SU-DHL-6 (cell line): Measurements from ENCODE around the gene C19orf25.

Experiments
- CTCF ChIP-seq: fragments of 200-600 bp; sonication (generic); IDR thresholded peaks from one replicate; pipeline ENCODE4 v1.5.1; 2017; ENCODE audit warnings: antibody characterized with exemption, mild to moderate bottlenecking, low read length, moderate library complexity; ENCODE audit not compliant: insufficient read depth, poor library complexity, severe bottlenecking
- EZH2phosphoT487 ChIP-seq: fragments of 200-600 bp; sonication (generic), shearing (Covaris generic); conservative IDR thresholded peaks from 2 replicates; pipeline ENCODE4 v1.6.1; 2018; ENCODE audit warnings: mild to moderate bottlenecking, antibody characterized with exemption, low read length, moderate library complexity, mixed read lengths

DNA sequence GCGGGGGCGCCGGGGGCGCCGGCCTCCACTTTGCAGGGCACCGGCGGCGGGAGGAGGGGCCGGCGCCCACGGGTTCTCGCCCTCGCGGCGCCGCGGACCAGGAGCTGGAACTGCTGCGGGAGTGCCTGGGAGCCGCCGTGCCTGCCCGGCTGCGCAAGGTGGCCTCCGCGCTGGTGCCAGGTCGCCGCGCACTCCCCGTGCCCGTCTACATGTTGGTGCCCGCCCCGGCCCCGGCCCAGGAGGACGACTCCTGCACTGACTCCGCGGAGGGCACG is 11.9 kb downstream of the C19orf25 start:
- TF ChIP-seq CTCF, result no peak
- TF ChIP-seq EZH2phosphoT487, result no peak
